GM21576 (cell line): ENCODE data around the gene ETS2.

Experiments
- ATAC-seq: cut with Tn5 transposase; IDR thresholded peaks from one replicate; pipeline ENCODE4 v1.9.1; 2021; ENCODE audit warnings: mild to moderate bottlenecking, moderate library complexity; ENCODE audit not compliant: unreplicated experiment

ETS2 gene

DNA sequence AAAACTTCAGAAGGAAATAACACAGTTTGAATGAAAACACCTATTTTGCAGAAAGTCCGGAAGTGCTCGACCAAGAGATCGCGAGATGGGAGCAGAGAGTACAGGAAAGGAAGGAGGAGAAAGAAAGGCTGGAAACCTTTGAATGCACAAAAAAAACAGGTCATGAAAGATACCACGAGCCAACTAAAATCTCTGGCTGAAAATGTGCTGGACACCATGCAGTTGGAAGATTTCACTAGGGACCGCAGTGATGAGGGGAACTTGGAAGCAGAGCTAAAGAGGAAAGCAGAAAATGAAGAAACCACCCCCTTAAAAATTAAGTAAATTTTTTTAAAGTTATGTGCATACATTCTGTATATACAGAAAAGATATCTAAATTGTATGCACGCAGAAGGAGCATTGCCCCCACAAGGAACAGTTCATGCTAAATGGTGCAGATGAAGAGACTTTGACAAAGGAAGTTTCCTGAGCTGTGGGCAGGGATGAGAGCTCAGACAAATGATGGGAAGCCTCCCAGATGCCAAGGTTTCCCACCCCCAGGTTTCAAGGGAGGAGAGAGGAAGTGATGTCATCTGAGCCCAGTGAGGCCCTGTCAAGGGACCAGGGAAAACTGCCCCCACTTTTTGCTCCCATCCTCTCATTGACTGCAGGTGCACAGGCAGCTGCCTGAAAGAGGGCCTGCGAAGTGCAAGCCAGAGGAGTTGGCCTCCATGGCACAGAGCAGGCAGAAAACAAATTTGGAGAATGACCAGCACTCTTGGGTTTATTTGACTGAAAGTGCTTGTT lies 52.5 kb downstream of the ETS2 start:
- no peak for ATAC-seq

DNA sequence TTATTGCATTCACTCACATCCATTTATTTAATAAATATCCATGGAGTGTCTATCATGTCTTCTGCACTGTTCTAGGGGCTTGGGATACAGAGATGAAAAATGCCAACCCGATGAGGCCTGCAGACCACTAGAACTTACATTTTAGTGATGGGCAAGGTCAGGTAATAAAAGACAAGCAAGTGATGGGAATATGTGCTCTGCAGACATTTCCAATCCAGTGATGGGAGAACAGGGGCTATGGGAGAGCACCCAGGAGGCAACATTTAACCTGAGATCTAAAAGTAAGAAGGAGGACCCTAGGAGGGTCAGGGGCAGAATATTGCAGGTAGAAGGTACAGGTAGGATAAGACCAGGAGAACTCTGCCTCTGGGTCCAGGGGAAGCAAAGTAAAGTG lies 53.1 kb downstream of the ETS2 start:
- ATAC-seq = no peak

DNA sequence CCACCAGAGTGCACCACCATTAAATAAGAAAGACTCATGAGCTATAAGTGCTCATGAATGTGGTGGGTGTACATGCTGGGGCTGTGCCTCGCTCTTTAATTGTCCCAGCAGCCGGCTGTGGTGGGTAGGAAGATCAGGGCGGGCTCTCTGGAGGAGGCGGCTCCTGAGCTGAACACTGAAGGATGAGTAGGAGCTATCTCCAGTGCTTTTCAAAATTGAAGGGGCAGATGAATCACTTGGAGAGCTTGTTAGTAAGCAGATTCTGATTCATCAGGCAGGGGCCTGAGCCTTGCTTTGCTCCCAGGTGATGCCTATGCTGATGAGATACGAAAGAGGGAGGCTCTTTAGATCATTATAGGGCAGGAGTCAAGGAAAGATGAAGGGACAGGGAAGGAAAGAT lies 54.1 kb downstream of the ETS2 start:
- ATAC-seq = no peak

DNA sequence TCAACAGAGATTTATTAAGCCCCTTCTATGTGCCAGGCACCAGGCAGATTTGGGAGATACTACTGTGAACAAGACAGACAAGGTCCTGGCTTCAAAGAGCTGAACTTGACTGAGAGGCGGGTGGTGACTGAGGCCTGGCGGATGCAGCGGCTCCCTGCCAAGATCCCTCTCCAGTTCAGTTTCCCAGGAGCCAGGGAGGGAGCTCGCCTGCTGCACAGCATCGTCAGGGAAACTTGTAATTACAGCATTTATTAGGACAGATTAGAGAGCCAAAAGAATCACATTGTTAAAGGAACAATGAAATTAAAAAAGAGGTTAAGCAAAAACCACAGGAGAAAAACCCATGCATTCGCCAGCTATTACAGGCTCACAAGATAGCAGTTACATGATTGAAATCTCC lies 55.3 kb downstream of the ETS2 start:
- ATAC-seq = no peak

DNA sequence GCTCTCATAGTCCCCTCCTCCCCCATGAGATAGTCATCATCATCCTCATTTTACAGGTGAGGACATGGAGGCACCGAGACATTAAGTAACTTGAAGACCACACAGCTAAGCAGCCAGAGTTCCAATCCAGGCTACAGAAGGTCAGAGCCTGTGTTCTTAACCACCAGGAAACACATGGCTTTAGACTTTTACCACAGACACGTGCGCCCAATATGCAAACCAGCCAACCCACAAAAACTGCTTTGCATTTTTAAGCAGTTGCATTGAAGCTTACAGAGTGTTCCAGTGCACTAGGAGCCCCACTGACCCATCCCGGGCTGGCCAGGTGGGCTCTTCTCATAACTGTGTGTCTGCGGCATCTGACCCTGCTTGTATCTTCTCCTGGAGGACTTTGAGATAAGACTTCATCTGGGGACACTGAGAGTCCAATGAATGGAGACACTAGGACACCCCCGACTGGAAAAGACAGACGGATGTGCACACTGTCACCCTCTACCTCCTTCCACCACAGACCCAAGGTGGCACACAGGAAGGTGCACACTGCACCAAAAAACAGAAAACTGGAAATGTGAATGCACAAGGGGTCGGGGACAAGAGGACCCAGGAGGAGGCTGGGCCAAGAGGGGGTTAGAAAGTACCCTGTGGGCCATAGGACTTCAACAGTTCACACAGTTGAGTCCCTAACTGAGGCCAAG lies 56.4 kb downstream of the ETS2 start:
- peak; percentile 77 for ATAC-seq

DNA sequence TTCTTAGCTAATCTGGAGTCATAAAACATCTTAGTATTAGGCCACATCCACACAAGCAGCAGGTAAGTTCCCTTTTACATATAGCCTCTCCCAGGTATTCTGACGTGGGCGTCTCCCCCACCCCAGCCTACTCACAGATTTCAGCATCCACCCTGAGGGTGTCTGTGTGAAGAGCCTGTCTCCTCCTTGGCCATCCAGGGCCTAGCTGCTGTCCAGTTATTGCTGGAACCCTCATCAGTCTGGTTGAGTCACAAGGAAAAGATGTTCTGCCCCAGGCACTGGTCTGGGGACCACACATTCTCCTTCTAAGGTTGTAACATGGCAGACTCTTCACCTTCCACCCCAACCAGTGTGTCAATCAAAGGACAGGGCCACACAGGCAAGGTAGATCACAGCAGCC lies 57.6 kb downstream of the ETS2 start:
- no peak for ATAC-seq

DNA sequence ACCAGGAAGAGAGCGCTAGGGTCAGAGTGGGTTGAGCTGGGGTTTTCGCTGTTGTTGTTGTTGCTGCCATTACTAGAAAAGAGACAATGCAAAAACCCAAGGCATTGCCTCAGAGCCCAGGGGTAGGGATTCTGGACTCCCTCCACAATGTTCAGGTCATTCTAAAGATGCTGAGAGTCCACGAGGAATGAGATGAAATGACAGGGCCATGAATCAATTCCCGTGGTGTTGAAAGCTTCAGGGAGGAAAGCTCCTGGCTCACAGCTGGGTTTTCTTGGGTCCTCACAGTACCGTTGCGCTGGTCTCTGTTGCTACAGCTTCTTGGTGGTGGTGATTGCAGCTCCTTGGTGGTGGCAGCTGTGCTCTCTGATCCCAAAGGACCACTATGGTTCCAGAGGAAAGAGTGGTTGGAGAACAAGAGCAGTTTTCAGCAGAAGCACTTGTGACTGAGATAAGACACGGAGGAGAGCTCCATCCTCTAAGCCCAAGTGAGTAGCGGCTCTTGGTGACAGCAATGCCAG lies 58.2 kb downstream of the ETS2 start:
- ATAC-seq = no peak

DNA sequence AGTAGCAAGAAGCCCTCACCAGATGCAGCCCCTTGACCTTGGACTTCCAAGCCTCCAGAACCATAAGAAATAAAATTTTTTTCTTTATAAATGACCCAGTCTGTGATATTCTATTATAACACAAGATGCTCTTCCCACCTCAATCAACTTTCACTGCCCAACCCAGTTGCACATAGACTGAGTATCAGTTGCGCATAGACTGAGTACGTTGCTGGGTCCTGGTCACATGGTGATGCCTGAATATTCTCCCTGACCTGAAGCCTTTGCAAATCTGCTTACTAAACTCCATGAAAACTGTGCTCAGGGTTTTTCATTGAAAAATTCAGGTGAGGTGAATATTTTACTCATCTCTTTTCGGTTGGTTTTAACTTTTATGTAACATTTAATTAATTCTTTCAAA lies 59.2 kb downstream of the ETS2 start:
- ATAC-seq = no peak

DNA sequence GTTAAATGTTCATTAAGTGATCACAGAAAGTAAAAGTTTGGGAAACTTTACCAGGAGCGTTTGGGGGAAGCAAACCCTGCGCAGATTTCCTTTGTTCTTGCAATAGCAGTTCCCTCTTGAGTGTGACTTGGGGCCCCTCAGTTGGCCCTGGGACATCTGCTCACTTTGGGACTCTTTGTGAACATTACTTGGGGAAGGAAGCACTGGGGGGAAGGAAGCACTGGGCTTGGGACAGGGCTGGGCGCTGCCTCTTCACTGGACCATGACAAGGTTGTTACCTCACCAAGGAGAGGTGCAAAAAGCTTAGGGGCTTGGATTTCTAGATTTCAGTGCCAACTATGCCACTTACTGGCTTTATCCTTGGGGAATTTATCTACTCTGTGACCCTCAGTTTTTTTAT lies 63.5 kb downstream of the ETS2 start:
- ATAC-seq = no peak

DNA sequence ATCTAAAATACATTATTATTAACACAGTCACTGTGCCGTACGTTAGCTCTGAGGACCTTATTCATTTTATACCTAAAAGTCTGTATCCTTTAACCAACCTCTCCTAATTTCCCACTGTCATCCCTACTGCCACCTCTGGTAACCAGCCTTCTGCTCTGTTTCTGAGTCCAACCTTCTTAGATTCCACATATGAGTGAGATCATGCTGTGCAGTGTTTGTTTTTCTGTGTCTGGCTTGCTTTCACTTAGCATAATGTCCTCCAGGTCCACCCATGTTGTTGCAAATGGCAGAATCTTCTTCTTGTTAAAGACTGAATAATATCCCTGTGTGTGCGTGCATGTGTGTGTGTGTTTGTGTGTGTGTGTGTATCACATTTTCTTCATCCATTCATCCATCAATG lies 64.2 kb downstream of the ETS2 start:
- ATAC-seq = no peak
